Islet precursor cell (in vitro differentiated cells): ENCODE measurements around the gene FH.

Experiments used
- DNase-seq: peaks from one replicate; pipeline ENCODE4 v3.0.0-alpha.2; 2018

Gene FH

GRCh38 chr1:241453732-241454131 lies 65.8 kb downstream of the FH start:
- no peak for DNase-seq

- DNase-seq = no peak
Measured at GRCh38 chr1:241451956-241452355, 67.6 kb downstream of the FH start.
